GM21619 (cell line): Measurements from ENCODE around the gene AGA.

Source experiments
- ATAC-seq: cut with Tn5 transposase; IDR thresholded peaks from one replicate; pipeline ENCODE4 v1.9.1; 2021; ENCODE audit not compliant: unreplicated experiment

The AGA gene

DNA sequence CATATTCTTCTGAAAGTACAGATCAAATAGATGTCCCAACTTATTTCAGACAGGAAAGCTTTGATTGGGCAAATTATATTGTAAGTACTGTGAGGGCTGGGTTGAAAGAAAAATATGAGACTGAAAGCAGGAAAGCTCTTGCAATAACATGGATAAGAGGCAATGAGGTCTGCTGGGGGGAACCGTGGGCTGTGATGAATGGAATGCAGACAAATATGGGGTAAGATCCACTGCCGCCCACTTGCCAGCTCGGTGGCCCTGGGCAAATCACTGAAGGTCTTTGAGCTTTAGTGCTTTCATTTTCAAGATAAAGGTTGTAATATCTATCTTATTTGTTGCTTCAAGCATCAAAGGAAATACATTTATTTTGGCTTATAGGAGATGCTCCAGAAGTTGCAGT lies 51.0 kb downstream of the AGA start:
- no peak for ATAC-seq

DNA sequence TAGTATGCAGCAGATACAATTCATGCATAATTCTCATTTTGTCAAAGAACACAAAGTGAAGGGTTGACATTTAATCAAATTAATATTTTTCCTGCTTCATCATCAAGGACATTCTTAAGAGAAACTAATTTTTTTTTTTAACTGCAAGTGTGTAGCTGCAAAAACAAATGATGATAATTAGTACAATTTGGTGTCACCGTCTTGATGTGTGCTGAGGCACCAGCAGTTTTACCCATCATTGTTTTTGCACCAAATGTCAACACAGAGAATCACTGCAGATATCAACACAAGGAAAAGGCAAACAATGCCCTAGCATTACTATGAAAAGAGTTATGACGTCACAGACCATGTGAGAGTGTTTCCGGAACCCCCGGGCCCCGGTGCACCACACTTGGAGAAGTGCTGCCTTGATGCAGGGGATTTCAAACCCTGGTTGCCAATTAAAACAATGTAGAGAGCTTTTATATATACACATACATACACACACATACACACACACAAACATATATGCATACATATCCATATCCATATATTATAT lies 55.9 kb downstream of the AGA start:
- no peak for ATAC-seq

DNA sequence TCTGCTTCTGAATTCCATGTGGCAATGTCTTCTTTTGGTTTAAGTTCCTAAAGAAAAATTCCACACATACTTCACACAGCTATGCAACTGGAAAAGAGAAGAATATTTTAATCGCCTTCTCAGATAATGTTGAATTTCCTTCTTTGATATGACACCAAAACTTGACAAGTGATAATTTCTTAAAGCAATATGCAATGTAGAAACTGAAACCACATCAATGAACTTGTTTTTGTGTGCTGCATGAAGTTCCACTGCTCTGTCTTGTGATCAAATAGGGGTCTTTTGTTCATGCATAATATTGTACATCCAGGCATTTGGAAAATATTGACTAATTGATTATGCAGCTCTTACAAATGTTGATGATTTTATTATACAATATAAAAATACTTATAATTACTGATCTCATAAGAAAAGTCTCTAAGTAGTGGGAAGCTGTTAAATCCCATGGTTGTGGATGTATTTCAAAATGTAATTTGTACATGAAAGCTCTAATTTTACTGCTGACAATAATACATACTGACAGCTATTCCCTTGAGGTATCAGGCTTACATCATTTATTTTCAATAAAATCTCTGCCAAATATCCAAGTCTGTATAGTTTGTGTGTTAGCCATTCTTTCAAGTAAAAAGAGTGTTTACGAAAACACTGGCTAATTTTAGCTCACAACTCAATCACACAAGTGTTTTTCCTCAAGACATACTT lies 56.5 kb downstream of the AGA start:
- no peak for ATAC-seq

DNA sequence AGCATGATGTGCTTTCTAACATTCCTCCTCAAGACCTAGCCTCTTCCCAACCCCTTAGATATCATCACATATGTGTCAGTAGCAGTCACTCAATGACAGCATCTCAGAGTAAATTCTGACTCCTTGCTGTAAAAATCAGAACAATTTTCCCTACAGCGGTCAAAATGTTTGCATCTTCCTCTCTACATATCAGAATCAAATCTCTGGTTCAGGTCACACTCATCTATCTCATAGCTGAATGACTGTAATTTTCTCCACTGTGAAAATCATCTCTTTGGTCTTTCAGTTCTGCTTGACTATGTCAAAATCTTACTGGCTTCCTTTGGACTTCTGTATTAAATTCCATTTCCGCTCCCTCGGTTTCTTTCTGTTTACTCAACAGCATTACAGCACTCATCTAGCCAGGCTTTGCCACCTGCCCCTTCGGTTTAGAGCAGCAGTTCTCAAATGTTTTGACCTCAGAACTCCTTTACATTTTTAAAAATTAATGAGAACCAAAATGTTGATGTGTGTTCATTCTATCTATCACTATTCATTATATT lies 57.3 kb downstream of the AGA start:
- ATAC-seq = no peak

DNA sequence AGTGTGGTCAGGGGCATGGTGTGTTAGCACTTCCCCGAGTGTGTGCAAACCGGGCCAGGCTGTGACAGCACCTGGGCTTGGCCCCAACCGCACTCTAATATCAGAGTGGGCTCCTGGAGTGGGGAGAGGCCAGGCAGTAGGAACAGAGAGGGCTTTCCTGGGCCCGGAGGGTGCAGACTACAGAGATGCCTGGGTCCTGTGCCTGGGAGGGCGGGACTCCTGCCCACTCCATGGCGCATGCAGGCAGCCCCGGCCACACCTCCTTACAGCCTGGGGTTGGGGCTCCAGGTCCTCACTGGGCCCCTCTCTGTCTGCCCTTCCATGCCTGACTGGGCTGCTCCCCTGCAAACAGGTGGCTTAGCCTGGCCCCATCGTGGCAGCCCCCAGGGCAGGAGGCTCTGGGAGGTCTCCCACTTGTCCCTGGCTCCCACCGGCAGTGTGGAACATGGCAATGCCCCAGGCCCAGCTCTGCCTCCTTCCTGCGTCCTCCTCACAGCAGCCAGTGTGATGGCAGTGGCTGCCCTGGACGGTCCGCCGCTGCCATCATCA lies 60.4 kb downstream of the AGA start:
- ATAC-seq = no peak
